ENCODE results near the gene PPARG.

DNA sequence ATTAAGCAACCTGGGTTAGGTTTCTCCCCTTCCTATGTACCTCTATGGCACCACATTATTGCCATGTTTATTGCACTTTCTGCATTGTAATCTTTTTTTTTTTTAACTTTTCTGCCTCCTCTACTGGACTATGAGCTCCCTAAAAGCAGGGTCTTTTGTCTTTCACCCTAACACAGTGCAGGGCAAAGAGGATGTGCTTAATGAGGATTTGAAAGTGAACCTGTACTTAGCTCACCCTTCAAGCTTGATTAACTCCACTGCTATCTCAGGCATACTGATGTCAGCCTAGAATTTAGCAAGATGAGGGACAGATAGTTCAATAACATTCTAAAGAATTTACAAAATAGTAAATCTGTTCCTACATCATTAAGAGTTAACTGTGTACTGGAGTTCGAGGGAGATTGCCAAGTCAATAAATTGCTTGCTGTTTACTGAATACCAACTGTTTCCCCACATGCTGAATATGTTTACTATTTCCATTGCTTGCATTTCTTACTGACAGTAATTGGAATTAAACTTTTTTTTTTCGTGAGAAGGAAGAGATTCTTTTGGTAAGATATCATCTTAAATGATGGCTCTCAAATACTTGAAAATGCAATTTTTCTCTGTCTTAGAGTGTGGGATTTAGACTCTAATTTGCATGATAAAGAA, 15.7 kb upstream of the PPARG start:
- no peak for TF ChIP-seq EP300 (IDR thresholded peaks at IDR 0.05)
- no peak for TF ChIP-seq CTCF (IDR thresholded peaks at IDR 0.05)
- no peak for TF ChIP-seq POLR2A (IDR thresholded peaks at IDR 0.05)

Data from sigmoid colon (tissue), 4 donors.